Mucosa of rectum (tissue), 2 donors: ENCODE data around the gene COL12A1.

Experiments
- H3K27ac ChIP-seq, 2 donors: one replicate each; pipeline ENCODE4 v1.7.0; 2013; ENCODE audit warnings: inconsistent platforms in 2 of 2, low read depth in 2 of 2, low read length in 2 of 2
- H3K27me3 ChIP-seq, 2 donors: one replicate each; pipeline ENCODE4 v1.7.0; 2013; ENCODE audit warnings: low read length in 2 of 2; ENCODE audit not compliant: control insufficient read depth in 2 of 2, insufficient read depth in 2 of 2
- H3K36me3 ChIP-seq, 2 donors: one replicate each; pipeline ENCODE4 v1.7.0; 2013; ENCODE audit warnings: low read length in 2 of 2; ENCODE audit not compliant: control insufficient read depth in 2 of 2, insufficient read depth in 2 of 2
- H3K4me1 ChIP-seq, 2 donors: one replicate each; pipeline ENCODE4 v1.7.0; 2013; ENCODE audit warnings: low read length in 2 of 2, mild to moderate bottlenecking in 1 of 2; ENCODE audit not compliant: control insufficient read depth in 2 of 2, insufficient read depth in 2 of 2
- H3K4me3 ChIP-seq, 2 donors: one replicate each; pipeline ENCODE4 v1.7.0; 2013; ENCODE audit warnings: low read length in 2 of 2
- H3K9ac ChIP-seq, 2 donors: one replicate each; pipeline ENCODE4 v1.7.0; 2013; ENCODE audit warnings: low read length in 2 of 2, low read depth in 1 of 2, mild to moderate bottlenecking in 1 of 2
- H3K9me3 ChIP-seq, 2 donors: one replicate each; pipeline ENCODE4 v1.7.0; 2013; ENCODE audit warnings: low read length in 2 of 2; ENCODE audit not compliant: control insufficient read depth in 2 of 2
- donor health status: healthy.
- donor health status: Normal muscosa, but diverticular disease.

Gene COL12A1

DNA sequence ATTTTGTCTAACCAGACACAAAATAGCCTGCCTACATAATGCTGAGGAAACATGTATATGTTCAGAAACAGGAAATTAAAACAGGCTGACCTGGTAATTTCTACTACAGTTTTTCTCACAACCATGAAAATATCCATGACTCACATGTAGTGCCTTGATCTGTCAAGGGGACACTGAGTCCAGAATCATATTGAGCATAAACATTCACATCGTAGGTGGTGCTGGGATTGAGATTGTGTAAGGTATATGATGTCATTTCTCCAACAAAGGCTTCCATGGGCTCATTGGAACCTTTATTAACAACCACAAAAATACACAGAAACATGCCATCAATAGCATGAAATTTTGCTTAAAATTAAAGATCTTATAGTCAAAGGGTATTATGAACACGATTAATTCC, 80.9 kb downstream of the COL12A1 start:
- Histone ChIP-seq H3K27me3 (no peaks in the 10 kb centered on the region), H3K4me3 (no peak overlapping the region), H3K9me3 (no peaks in the 10 kb centered on the region), H3K4me1 (no peaks in the 10 kb centered on the region), H3K27ac (no peak overlapping the region), H3K36me3 (no peaks in the 10 kb centered on the region), H3K9ac (no peak overlapping the region)

DNA sequence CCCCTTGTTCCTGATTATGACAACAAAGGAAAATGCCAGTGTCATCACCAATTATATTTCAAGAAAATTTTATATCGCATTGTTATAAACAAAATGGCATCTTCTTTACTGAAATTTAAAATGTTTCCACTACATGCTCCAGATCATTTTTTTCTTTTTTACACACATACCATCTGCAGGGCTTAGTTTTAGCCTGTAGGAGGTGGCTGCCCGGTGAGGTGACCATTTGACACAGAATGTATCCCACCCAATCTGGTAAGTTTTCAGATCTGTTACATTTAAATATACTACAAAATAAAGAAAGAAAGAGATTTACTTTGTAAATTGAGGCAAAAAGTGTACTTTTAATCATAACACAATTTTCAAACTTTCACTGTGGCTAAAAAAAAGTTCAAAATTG, 81.8 kb downstream of the COL12A1 start:
- Histone ChIP-seq H3K4me3 (no peak overlapping the region), H3K27ac (no peak overlapping the region), H3K36me3 (no peaks in the 10 kb centered on the region), H3K9ac (no peak overlapping the region), H3K4me1 (no peaks in the 10 kb centered on the region), H3K27me3 (no peaks in the 10 kb centered on the region), H3K9me3 (no peaks in the 10 kb centered on the region)

DNA sequence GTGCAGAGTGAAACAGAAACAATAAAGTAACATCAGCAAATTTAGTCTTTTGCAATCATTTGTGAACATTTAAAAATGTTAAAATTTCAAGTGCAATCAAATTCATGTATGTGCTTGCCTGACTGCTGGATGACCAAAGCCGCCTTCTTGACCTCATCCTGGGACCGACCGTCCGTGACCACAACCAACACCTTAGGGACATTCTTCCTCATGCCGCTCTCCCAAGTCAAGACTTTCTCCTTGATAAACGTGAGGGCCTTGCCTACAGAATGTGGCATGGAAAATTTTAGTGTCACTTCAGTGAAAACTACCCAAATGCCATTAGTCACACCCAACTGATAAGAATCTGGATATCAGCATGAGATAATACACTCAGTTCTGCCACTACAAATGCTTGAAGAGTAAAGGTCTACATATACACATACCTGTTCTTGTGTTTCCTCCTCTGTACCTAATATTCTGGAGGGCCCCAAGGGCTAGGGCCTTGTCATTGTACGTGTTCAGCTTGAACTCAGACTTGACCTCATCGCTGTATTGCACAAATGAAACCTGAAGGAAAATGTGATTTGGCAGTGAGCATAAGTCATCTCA, 86.8 kb downstream of the COL12A1 start:
- no peak overlapping the region for H3K9ac ChIP-seq
- H3K36me3 ChIP-seq, result no peaks in the 10 kb centered on the region
- H3K4me3 ChIP-seq, result no peak overlapping the region
- H3K27ac ChIP-seq, result no peak overlapping the region
- no peaks in the 10 kb centered on the region for H3K27me3 ChIP-seq
- no peaks in the 10 kb centered on the region for H3K4me1 ChIP-seq
- no peaks in the 10 kb centered on the region for H3K9me3 ChIP-seq

DNA sequence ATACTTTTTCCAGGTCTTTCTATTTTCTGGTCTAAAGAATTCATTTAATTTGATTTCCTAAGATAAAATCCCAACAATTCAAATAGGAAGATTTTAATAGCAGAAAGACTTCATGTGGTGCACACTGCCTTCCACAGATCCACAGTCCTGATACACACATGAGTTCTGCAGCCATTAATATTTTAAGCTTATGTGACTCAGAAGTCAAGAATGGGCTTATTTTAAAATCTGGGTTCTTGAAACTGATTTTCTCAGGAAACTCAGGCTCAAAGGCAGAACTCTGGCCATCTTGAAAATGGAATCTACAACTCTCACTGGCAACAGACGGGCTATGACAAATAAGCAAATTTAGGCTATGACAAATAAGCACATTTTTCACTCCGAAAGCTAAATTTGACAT, 88.2 kb downstream of the COL12A1 start:
- H3K27ac ChIP-seq, result no peak overlapping the region
- H3K9me3 ChIP-seq, result no peaks in the 10 kb centered on the region
- H3K27me3 ChIP-seq, result no peaks in the 10 kb centered on the region
- H3K4me3 ChIP-seq, result no peak overlapping the region
- H3K4me1 ChIP-seq, result no peaks in the 10 kb centered on the region
- H3K36me3 ChIP-seq, result no peaks in the 10 kb centered on the region
- H3K9ac ChIP-seq, result no peak overlapping the region

DNA sequence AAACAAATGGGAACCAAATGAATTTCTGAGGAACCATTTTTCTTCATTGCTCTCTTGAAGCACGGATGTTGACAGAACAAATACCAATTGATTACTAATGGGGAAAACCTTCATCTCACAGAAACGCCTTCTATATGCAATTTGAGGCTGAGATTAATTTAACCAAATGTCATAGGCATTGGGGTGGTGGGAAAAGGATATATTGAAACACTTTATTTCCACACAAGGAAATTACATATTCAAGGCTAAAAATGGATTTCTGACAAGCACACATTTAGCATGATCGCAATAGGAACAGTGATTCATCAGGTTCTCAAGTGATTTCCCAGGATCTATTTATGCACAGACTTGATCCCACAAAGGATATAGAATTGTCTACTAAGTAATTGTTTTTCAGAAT, 88.9 kb downstream of the COL12A1 start:
- Histone ChIP-seq H3K27ac (no peak overlapping the region), H3K4me3 (no peak overlapping the region)

DNA sequence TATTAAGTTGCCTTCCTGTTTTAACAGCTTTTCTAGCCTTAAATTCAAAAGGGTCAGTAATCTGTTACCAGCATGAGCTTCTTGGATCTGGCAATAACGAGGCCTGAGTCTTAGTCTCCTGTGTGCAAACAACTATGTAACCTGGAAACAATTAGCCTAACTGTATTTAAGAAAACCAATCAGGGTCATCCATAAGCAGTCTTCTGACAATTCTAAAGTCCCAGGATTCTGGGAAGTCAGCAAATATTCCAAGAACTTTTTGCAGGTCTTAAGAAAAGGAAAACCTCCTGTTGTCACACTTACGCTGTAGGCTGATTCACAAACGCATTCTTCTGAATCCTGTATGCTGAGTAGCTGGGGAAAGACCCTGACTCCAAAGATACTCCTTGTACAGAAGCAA, 90.4 kb downstream of the COL12A1 start:
- H3K27me3 ChIP-seq, result no peaks in the 10 kb centered on the region
- H3K9me3 ChIP-seq, result no peaks in the 10 kb centered on the region
- no peak overlapping the region for H3K4me3 ChIP-seq
- H3K4me1 ChIP-seq, result no peaks in the 10 kb centered on the region
- H3K9ac ChIP-seq, result no peak overlapping the region
- no peak overlapping the region for H3K27ac ChIP-seq
- no peaks in the 10 kb centered on the region for H3K36me3 ChIP-seq

More for the DNA sequence above, 88.9 kb downstream of the COL12A1 start:
- Histone ChIP-seq H3K27me3 (no peaks in the 10 kb centered on the region), H3K9ac (no peak overlapping the region), H3K9me3 (no peaks in the 10 kb centered on the region), H3K36me3 (no peaks in the 10 kb centered on the region), H3K4me1 (no peaks in the 10 kb centered on the region)

DNA sequence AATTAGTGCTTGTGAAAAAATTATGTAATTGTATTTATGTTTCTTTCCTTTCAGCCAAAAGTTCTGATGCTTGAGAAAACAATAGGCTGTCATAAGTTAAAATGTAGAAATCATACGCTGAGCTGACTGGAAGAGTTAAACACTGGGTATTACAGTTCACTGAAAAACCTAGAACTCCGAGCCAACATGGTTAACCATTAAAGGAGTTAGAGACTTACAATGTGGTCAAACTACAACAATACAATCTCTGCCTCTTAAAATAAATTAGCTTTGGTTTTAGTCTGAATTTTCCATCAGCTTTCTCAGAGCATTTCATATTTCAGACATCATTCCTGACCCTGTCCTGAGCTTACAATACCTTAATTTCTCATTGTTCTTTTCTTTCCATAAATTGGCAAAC, 91.0 kb downstream of the COL12A1 start:
- Histone ChIP-seq H3K4me1 (no peaks in the 10 kb centered on the region), H3K9ac (no peak overlapping the region), H3K27ac (no peak overlapping the region), H3K36me3 (no peaks in the 10 kb centered on the region), H3K9me3 (no peaks in the 10 kb centered on the region), H3K4me3 (no peak overlapping the region), H3K27me3 (no peaks in the 10 kb centered on the region)

DNA sequence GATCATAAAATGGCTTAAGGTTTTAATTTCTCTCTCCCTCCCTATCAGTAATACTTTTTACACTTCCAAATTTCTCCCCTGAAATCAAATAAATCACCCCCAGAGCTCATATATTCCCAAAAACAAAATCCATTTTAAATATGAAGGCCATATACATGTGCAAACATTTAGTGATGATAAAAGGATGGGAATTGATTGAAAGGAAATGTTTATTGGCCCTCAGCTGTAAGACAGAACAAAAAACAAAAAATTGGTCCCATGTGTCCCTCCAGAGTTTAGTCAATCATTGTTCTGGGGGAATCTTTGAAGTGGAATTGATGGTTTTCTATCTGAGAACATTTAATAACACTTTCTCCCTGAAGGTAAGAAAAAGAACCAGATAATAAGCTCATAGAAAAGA, 91.7 kb downstream of the COL12A1 start:
- no peak overlapping the region for H3K9ac ChIP-seq
- H3K4me1 ChIP-seq, result no peaks in the 10 kb centered on the region
- no peaks in the 10 kb centered on the region for H3K9me3 ChIP-seq
- no peak overlapping the region for H3K4me3 ChIP-seq
- H3K36me3 ChIP-seq, result no peaks in the 10 kb centered on the region
- H3K27ac ChIP-seq, result no peak overlapping the region
- H3K27me3 ChIP-seq, result no peaks in the 10 kb centered on the region

DNA sequence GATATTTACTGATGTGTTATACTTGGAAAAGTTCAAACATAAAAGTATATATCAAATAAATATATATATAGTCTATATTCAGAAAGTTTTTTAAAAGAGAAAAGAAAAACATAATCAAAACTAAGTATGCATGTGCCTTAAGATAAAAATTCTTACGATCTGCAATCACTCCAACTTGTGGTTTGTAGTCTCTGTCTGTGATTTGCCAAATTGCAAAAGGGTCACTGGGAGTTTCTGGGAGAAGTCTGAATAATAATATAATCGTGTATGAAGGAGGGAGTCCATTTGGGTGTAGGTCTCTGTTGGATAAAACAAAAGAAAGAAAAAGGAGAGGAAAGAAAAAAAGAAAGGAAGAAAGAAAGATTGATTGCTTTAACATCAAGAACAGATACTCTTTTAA, 92.4 kb downstream of the COL12A1 start:
- Histone ChIP-seq H3K27ac (no peak overlapping the region), H3K36me3 (no peaks in the 10 kb centered on the region), H3K9ac (no peak overlapping the region), H3K27me3 (no peaks in the 10 kb centered on the region), H3K4me3 (no peak overlapping the region), H3K9me3 (no peaks in the 10 kb centered on the region), H3K4me1 (no peaks in the 10 kb centered on the region)

DNA sequence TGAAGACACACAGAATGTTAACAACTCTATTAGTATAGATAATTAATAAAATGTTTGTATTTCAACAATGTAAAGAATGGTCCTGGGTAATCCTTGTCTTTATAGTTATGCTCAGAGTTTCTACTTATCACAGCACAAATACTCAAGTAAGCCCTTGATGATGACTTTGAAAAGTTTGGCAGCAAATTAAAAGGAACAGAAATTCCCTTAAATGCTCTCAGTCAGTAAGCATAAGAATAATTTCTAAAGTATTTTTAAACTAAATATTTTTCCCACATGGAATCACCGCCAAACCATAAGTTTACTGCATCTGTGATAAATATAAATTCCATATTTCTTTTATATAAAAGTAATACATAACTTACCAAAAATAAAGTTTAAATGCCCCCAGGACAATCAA, 96.1 kb downstream of the COL12A1 start:
- H3K27ac ChIP-seq, result no peak overlapping the region
- H3K9me3 ChIP-seq, result no peaks in the 10 kb centered on the region
- H3K36me3 ChIP-seq, result no peaks in the 10 kb centered on the region
- H3K9ac ChIP-seq, result no peak overlapping the region
- no peak overlapping the region for H3K4me3 ChIP-seq
- H3K27me3 ChIP-seq, result no peaks in the 10 kb centered on the region
- no peaks in the 10 kb centered on the region for H3K4me1 ChIP-seq

DNA sequence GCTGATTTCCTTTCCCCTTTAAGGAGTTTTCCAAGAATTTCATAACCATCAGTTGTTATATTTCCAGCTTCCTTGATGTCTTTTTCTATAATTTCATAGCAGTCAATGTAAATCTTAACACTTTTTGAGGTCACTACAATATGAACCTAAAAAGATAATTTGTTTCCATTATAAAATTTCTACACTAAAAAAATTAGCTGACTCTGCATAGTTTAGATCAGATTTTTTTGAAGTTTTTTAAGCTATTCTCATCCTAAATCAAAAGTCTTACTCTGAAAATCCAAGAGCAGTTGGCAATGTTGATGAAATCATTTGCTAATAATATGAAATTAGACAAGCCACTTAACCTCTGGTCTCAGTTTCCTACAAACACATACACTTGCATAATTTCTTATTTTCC, 96.8 kb downstream of the COL12A1 start:
- no peaks in the 10 kb centered on the region for H3K36me3 ChIP-seq
- H3K27ac ChIP-seq, result no peak overlapping the region
- no peak overlapping the region for H3K9ac ChIP-seq

More for the DNA sequence above, 96.8 kb downstream of the COL12A1 start:
- no peaks in the 10 kb centered on the region for H3K9me3 ChIP-seq
- H3K27me3 ChIP-seq, result no peaks in the 10 kb centered on the region
- H3K4me3 ChIP-seq, result no peak overlapping the region
- no peaks in the 10 kb centered on the region for H3K4me1 ChIP-seq
